Lung (tissue), 12 donors: ENCODE results near the gene PPIL4. TPM values are rescaled to one million over a fixed set of nuclear protein-coding genes. Genes with fewer than 3 reads are reported as not detected.

Source experiments
- ATAC-seq: fragments of 200-7000 bp; cut with Tn5 transposase; one replicate; pipeline ENCODE4 v1.9.1; 2020; ENCODE audit warnings: moderate number of reproducible peaks; ENCODE audit not compliant: insufficient read depth, low FRiP score
- DNase-seq, 3 donors: peaks; one replicate each; pipeline ENCODE4 v3.0.0-alpha.2; 2013 to 2017
- H3K27ac ChIP-seq, 2 donors: one replicate each; pipeline ENCODE4 v1.5.1; 2013; ENCODE audit warnings: mild to moderate bottlenecking in 2 of 2, moderate library complexity in 2 of 2, control low read depth in 1 of 2, inconsistent platforms in 1 of 2, low read depth in 1 of 2, low read length in 1 of 2
- H3K27me3 ChIP-seq, 3 donors: one replicate each; pipeline ENCODE4 v1.5.1; 2013; ENCODE audit warnings: low read length in 2 of 3; ENCODE audit not compliant: control insufficient read depth in 3 of 3, insufficient read depth in 3 of 3
- H3K36me3 ChIP-seq, 4 donors: one replicate each; pipeline ENCODE4 v1.5.1; 2013; ENCODE audit warnings: low read length in 4 of 4, mild to moderate bottlenecking in 1 of 4, moderate library complexity in 1 of 4; ENCODE audit not compliant: control insufficient read depth in 4 of 4, insufficient read depth in 4 of 4
- H3K4me1 ChIP-seq, 5 donors: one replicate each; pipeline ENCODE4 v1.5.1; 2013; ENCODE audit warnings: low read length in 5 of 5, mild to moderate bottlenecking in 2 of 5, moderate library complexity in 1 of 5; ENCODE audit not compliant: control insufficient read depth in 5 of 5, insufficient read depth in 5 of 5
- H3K4me3 ChIP-seq: one replicate; pipeline ENCODE4 v1.5.1; 2013; ENCODE audit warnings: mild to moderate bottlenecking, control low read depth, moderate library complexity
- H3K9ac ChIP-seq, 2 donors: one replicate each; pipeline ENCODE4 v1.5.1; 2013; ENCODE audit warnings: low read length in 2 of 2, control low read depth in 1 of 2; ENCODE audit not compliant: insufficient read depth in 1 of 2
- H3K9me3 ChIP-seq, 4 donors: one replicate each; pipeline ENCODE4 v1.5.1; 2013; ENCODE audit warnings: low read length in 3 of 4, mild to moderate bottlenecking in 1 of 4, moderate library complexity in 1 of 4; ENCODE audit not compliant: control insufficient read depth in 4 of 4, insufficient read depth in 3 of 4
- CTCF ChIP-seq: IDR thresholded peaks from 2 replicates; pipeline ENCODE4 v1.5.1; 2012; ENCODE audit warnings: mild to moderate bottlenecking; ENCODE audit errors: control extremely low read depth, extremely low read depth
- WGBS, 2 donors: extraction: QIAGEN DNeasy Blood & Tissue Kit; methylation state at CpG; one replicate each; pipeline ENCODE4 v1.1.7; 2013; 5-methylcytosine and 5-hydroxymethylcytosine counted together
- polyA plus RNA-seq, 2 donors: library from polyadenylated mRNA; stranded (reverse); fragments of 200-250 nt; gene quantifications; one replicate each; pipeline ENCODE4 v1.2.1, GENCODE V29; 2013
- total RNA-seq, 2 donors: library from RNA; depleted of rRNA in 1 of 2; stranded (reverse); fragments of >200 nt in 1 of 2; gene quantifications; one replicate each; pipeline ENCODE4 v1.2.1, GENCODE V29; 2014 to 2021
- donor health status: control.
- donor health status: control.
- donor health status: Bipolar disorder and iron deficiency.
- donor health status: healthy.
- donor health status: DM: yes; HTN: yes; CAD: no.

The PPIL4 gene
- total and polyA plus RNA-seq, 4 donors: 15.7 to 52.3 (median 21.9) TPM

- ATAC-seq (no peak), DNase-seq (no peak)
- 96 to 99% methylated on average over 2 of the region's 2 CpGs for WGBS, 2 donors
- peaks cover 0 to 2% (median 0%) of the 10 kb centered on the region in 4 donors for H3K9me3 ChIP-seq
- H3K4me3 ChIP-seq: no peak overlapping the region
- H3K36me3 ChIP-seq: no peaks in the 10 kb centered on the region
- no peak overlapping the region for H3K9ac ChIP-seq
- H3K4me1 ChIP-seq: peaks cover 0 to 5% (median 0%) of the 10 kb centered on the region in 5 donors
- no peak for TF ChIP-seq CTCF
- no peak overlapping the region for H3K27ac ChIP-seq
- no peaks in the 10 kb centered on the region for H3K27me3 ChIP-seq
Measured at GRCh38 chr6:149470948-149471347, 74.9 kb downstream of the PPIL4 start.

- DNase-seq (no peak), ATAC-seq (no peak)
- Histone ChIP-seq H3K4me1 (peaks cover 0 to 5% (median 0%) of the 10 kb centered on the region in 5 donors), H3K27ac (no peak overlapping the region), H3K4me3 (no peak overlapping the region), H3K36me3 (no peaks in the 10 kb centered on the region), H3K9ac (no peak overlapping the region), H3K9me3 (peaks cover 0 to 2% (median 0%) of the 10 kb centered on the region in 4 donors), H3K27me3 (no peaks in the 10 kb centered on the region)
- WGBS, 2 donors: 83 to 96% methylated on average over 2 of the region's 2 CpGs
- TF ChIP-seq CTCF: no peak
Measured at GRCh38 chr6:149468179-149468578, 77.7 kb downstream of the PPIL4 start.

- Histone ChIP-seq H3K4me1 (peaks cover 0 to 5% (median 0%) of the 10 kb centered on the region in 5 donors), H3K27me3 (no peaks in the 10 kb centered on the region), H3K9me3 (peaks cover 0 to 2% (median 0%) of the 10 kb centered on the region in 4 donors), H3K4me3 (no peak overlapping the region), H3K9ac (no peak overlapping the region), H3K27ac (no peak overlapping the region), H3K36me3 (no peaks in the 10 kb centered on the region)
- DNase-seq (no peak), ATAC-seq (no peak)
- TF ChIP-seq CTCF: no peak
- 81 to 85% methylated on average over 4 of the region's 4 CpGs for WGBS, 2 donors
Measured at GRCh38 chr6:149467265-149467664, 78.6 kb downstream of the PPIL4 start.

GRCh38 chr6:149464411-149464810 lies 81.4 kb downstream of the PPIL4 start:
- Histone ChIP-seq H3K9me3 (no peaks in the 10 kb centered on the region), H3K27ac (no peak overlapping the region), H3K4me3 (no peak overlapping the region), H3K4me1 (peaks cover 0 to 7% (median 0%) of the 10 kb centered on the region in 5 donors), H3K9ac (no peak overlapping the region), H3K36me3 (no peaks in the 10 kb centered on the region), H3K27me3 (no peaks in the 10 kb centered on the region)
- DNase-seq (no peak), ATAC-seq (no peak)
- no peak for TF ChIP-seq CTCF
- WGBS, 2 donors: 43 to 65% methylated on average over 8 of the region's 8 CpGs
